CMK (cell line): ENCODE measurements around the gene GCSH.

Source experiments
- DNase-seq: peaks from one replicate; pipeline ENCODE4 v3.0.0-alpha.2; 2010; ENCODE audit warnings: low read depth

GCSH gene

GRCh38 chr16:81041696-81042095 lies 54.5 kb downstream of the GCSH start:
- no peak for DNase-seq

DNA sequence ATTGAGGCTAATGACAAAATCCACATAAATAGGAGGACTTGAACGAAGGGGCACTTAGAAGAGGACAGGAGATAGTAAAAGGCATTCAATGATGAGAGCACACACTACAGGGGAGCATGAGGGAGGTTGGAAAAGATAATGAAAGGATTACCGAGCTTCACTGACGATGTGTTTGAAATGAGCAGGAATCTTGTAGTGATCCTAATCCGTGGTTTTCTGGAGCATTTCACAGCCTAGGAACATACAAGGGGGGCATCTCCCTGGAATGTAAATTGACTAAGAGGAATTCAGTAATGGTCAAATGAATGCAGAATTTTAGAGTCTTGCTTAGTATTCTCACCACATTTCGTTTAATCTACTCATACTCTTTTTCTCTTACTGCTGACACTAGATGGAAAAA lies 55.4 kb downstream of the GCSH start:
- no peak for DNase-seq

DNA sequence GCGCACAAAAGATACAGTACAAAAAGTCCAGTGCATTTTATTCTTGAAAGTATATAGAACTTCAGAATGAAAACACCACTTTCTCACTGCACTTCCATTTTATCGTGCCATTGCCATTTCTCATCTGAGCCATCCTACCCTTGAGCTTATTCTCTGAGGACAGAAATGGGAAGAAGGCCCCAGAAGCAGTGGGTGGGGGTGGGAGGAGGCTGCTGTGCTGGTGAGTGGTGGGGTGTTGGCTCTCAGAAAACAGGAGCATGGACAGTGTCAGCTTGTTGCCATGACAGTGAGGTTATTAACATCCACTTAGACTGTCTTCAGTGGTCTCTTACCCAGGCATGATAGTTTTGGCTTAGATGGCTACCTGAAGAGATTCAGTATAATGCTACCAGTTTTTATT lies 56.1 kb downstream of the GCSH start:
- no peak for DNase-seq

DNA sequence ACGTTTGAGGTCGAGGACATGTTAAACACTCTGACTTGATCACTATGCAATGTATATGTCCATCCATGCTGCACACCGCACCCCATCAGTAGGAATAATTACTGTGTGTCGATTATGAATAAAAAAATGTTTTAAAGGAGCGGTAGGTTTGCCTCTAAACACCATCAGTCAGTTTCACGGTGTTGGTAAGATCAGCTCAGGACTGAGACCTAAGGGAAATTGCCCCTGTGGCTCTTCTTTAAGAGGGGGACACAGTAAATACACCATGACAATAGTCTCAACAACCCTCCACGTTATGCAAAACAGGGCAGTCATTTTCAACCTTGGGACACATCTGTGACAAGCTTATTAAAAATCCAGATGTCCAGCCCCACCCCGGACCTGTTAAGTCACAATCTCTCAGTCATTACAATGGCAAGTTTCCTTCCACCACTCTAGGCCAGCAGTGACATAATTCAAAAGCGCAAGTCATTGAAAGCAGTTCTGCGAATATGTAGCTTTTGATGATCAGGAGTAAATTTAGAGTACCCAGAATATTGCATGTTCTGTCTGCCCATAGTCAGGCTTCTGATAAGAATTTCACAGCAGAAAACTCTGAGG lies 59.3 kb downstream of the GCSH start:
- no peak for DNase-seq

- peak; percentile 20 for DNase-seq
Measured at GRCh38 chr16:81035975-81036750, 60.0 kb downstream of the GCSH start.

GRCh38 chr16:81035398-81035974 lies 60.7 kb downstream of the GCSH start, which contains the start of gene ATMIN:
Gene ATMIN, plus strand, starts transcription at chr16:81035842. Its CDS starts 29 bp downstream, at chr16:81035871.
- peak; percentile 59 for DNase-seq
